Fibroblast of skin of right quadriceps (primary cell): ENCODE measurements around the gene BTBD9.

Experiments used
- DNase-seq: peaks from one replicate; pipeline ENCODE4 v3.0.0-alpha.2; 2013

BTBD9 gene

GRCh38 chr6:38552121-38552520 is 87.6 kb downstream of the BTBD9 start:
- DNase-seq: no peak

GRCh38 chr6:38549795-38550194 is 89.9 kb downstream of the BTBD9 start:
- no peak for DNase-seq

DNA sequence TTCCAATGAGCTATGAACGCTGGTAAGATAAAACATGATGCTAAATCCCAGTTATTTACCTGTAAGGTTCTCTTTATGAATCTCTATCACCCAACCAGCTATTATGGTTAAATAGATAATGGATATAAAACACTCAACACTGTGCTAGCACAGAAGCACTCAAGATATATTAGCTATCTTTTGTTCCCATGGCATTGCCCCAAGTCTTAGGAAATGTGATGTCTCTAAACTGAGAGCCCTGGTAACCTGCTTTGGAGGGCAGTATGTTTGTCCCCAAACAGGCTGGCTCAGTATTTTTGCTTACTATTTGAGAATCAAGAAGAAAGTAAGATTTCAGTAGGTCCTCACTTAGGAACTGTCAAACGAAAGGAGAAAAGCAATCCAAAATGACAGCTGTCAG is 90.5 kb downstream of the BTBD9 start:
- no peak for DNase-seq

DNA sequence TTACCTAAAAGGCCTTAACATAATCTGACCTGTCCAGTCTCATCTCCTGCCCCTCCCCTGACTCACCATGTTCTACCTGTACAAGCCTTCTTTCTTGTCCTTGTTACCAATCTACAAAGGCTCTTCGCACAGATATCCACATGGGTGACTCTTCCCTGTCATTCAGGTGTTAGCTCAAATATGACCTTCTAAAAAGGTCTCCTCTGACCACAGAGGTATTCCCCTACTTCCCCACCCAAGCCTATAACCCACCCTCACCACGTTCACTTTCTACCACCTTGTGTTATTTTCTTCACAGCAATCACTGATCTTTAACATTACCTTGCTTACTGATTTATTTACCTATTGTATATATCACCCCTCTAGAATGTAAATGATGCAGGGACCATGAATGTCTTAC is 96.7 kb downstream of the BTBD9 start:
- DNase-seq: no peak

GRCh38 chr6:38542031-38542430 is 97.7 kb downstream of the BTBD9 start:
- DNase-seq: no peak

DNA sequence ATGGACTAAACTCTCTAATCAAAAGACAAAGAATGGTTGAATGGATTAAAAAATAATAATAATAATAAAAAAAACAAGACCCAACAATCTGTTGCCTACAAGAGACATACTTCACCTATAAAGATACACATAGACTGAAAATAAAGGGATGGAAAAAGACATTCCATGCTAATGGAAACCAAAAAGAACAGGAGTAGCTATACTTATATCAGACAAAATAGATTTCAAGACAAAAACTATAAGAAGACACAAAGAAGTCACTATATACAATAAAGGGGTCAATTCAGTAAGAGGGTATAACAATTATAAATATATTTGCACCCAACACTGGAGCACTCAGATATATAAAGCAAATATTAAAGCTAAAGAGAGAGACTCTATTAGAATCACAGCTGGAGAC is 106.7 kb downstream of the BTBD9 start:
- DNase-seq: no peak

DNA sequence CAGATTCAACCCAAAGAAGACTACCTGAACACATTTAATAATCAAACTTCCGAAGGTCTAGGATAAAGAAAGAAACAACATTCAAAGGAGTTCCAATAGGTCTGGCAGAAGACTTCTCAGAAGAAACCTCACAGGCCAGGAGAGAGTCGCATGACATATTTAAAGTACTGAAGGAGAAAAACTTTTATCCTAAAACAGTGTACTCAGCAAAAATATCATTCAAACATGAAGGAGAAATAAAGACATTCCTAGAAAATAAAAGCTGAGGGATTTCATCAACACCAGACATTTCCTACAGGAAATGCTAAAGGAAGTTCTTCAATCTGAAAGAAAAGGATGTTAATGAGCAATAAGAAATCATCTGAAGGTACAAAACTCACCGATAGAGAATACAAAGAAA is 108.6 kb downstream of the BTBD9 start:
- no peak for DNase-seq

GRCh38 chr6:38528196-38528965 is 111.3 kb downstream of the BTBD9 start:
- DNase-seq: no peak

GRCh38 chr6:38527371-38527770 is 112.4 kb downstream of the BTBD9 start:
- no peak for DNase-seq

GRCh38 chr6:38525888-38526287 is 113.8 kb downstream of the BTBD9 start:
- no peak for DNase-seq

DNA sequence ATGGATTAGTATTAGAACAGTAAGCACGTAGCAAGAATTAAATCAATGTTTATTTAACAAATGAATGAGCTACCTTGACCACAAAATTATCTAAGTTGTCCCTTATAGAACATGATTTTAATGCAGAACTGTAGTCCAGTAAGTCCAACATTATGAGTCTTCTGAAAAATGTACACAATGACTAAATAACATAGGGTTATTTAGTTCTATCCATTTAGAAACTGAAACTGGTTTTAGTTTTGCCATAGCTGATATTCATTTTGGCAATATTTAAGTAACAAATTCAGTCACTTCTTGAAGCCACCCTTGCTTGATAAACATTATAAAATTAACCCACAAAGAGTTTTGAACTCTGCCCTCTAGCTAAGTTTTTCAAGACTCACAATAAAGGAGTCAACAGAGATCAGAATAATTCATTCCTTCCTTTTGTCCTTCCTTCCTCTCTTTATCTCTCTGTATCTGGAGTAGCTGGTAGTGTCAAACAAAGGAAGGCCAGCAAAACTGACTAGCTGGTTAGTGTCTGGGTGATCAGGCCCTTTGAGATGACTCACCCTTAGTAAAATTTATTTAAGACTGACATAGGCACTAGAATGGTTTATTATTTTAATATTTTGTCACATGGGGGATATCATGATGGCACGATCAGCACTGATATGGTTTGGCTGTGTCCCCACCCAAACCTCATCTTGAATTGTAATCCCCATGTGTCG is 115.1 kb downstream of the BTBD9 start:
- no peak for DNase-seq

DNA sequence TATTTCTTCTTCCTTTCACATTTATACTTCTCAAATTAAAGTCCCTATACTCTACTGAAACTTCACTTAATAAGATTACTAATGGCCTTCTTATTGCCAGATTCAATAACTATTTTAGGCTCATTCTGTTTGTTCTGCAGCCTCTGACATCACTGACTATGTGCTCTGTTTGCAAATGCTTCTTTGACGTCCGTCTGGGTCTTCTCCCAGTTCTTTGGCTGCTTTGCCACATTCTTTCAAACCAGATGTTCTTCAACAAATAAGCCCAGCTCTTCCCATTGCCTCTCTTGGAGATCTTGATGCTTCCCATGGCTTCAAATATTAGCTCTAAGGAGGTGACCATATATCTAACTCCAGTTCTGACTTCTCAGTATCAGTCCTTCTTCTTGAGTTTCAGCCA is 117.4 kb downstream of the BTBD9 start:
- DNase-seq: peak; percentile 15

DNA sequence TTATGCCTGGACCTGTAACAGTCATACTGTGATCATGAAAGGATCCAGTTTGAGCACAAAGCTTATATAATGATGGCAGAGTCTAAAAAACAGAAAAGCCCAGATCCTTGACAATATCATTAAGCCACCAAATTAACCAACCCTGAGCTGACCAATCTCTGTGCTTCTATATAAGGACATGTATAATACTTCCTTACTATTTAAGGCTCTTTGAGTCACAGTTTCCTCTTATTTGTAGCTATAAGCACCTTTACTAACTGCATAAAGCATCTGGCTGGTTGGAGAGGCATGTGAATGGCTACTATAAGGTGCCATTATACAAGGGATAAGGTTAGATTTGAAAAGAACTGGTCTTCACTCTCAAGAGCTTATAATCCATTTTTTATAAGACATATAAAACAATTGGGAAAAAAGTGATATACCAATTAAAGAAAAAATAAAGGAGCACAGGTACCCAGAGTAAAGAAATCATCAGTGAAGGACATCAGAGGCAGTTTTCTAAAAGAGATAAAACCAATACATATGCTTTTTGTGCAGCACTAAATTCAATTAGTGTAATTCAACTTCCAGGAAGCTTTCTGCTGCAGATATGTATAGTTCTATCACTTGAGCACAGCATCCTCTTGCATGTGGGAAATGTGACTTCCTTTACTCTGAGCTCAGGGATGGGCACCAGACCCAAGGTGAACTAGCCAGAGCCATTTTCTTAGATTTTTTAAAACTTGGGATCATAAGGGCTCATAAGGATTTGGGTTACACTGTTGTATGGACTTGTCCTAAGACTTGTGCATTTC is 121.0 kb downstream of the BTBD9 start:
- DNase-seq: no peak

DNA sequence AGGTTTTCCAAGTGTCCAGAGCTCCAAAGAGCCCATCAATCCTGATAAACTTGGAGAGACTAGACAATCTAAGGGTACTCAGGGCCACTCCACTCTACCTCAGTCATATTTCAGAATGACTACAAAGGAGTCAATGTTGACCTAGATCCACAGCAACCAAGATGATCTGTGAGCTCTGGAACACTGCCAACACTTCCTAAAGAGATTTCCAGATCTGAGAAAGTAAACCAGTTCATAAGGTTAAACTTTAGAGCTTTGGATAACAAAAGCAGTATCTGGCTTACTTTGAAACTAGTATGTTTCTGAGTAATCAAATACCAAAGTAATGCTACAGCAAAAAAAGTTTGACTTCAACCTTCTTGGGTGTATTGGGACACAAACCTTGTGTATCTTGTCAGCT is 122.7 kb downstream of the BTBD9 start:
- peak; percentile 47 for DNase-seq

- DNase-seq: no peak
Measured at GRCh38 chr6:38514399-38514798, 125.3 kb downstream of the BTBD9 start.

DNA sequence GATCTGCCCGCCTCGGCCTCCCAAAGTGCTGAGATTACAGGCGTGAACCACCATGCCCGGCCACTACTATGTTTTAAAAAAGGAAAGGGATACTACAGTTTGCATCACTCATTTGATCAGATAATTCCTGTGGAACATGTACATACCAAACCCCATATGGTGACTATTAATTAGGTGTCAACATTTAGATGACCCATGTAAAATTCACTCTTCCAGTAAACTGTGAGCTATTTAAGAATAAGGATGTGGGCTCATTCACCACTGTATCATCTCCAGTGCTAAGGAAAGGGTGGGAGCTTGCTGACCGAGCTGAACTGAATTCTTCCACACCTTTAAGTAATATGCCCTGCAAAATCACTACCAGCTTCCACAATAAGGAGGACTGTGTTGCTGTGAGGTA is 127.5 kb downstream of the BTBD9 start:
- DNase-seq: peak; percentile 72

- DNase-seq: peak; percentile 56
Measured at GRCh38 chr6:38510205-38510604, 129.5 kb downstream of the BTBD9 start.

GRCh38 chr6:38509713-38510112 is 130.0 kb downstream of the BTBD9 start:
- peak; percentile 85 for DNase-seq

- peak; percentile 51 for DNase-seq
Measured at GRCh38 chr6:38508894-38509293, 130.8 kb downstream of the BTBD9 start.

DNA sequence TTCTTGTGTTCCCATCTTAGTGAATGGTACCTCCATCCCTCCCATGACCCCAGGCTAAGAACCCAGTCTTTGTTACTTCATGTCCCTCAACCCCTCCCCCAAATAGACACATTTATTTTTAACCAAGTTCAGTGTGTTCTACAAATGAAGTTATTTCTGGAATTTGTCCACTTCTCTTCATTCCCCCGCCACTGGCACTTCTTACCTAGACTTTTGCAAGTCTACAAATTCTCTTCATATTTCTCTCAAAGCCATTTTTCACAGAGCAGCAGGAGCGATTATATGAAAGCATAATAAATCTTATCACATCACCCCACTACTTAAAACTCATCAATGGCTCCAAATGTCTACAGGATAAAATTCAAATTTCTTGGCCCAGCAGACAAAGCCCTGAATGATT is 131.4 kb downstream of the BTBD9 start:
- DNase-seq: peak; percentile 48

- DNase-seq: no peak
Measured at GRCh38 chr6:38507173-38507572, 132.6 kb downstream of the BTBD9 start.

- no peak for DNase-seq
Measured at GRCh38 chr6:38505826-38506225, 133.9 kb downstream of the BTBD9 start.

DNA sequence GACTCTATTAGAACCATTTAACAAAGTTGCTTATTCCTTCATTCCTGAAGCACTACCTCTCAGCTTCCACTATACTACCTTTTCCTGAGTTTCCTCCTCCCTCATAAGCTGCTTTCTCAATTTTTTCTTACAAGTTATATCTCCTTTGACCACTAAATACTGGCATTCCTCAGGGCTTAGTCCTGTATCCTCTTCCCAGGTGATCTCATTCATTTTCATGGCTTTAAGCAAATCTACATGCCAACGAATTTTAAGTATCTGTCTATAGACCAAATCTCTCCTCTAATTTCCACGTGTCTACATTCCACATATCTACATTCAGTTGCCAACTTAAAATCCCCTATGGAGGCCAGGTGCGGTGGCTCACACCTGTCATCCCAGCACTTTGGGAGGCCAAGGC is 134.7 kb downstream of the BTBD9 start:
- no peak for DNase-seq
